IgD-negative memory B cell (primary cell): Measurements from ENCODE around the gene SZRD1. TPM values are rescaled to one million over a fixed set of nuclear protein-coding genes. Genes with fewer than 3 reads are reported as not detected.

Experiments used
- polyA plus RNA-seq: library from polyadenylated mRNA; unstranded; fragments of 300-500 nt; fragmentation: Illumina TruSeq; gene quantifications from one replicate; pipeline ENCODE4 v1.2.3, GENCODE V29; 2021

Gene SZRD1
- polyA plus RNA-seq, 1 donor from 2014 or later = 53.4 TPM

Other genes with a start within 250 kb of the SZRD1 start
- not detected for gene EPHA2, start 211.2 kb upstream of the SZRD1 start, polyA plus RNA-seq
- 10.5 TPM for gene ARHGEF19, start 154.6 kb upstream of the SZRD1 start, polyA plus RNA-seq
- gene CPLANE2, start 130.1 kb upstream of the SZRD1 start, polyA plus RNA-seq = 2.2 TPM
- 26.8 TPM for gene FBXO42, start 14.8 kb upstream of the SZRD1 start, polyA plus RNA-seq
- gene SPATA21, start 70.2 kb downstream of the SZRD1 start, polyA plus RNA-seq = not detected
- 144 TPM for gene NECAP2, start 73.5 kb downstream of the SZRD1 start, polyA plus RNA-seq
- not detected for gene RNU1-1, start 147.0 kb downstream of the SZRD1 start, polyA plus RNA-seq
- gene NBPF1, start 246.3 kb downstream of the SZRD1 start, polyA plus RNA-seq = 15.5 TPM